ENCODE results near the gene ETHE1. TPM values are rescaled to one million over a fixed set of nuclear protein-coding genes. Genes with fewer than 3 reads are reported as not detected.

Gene ETHE1
- total RNA-seq, 2 donors from 2014 or later: 42.0 to 45.9 TPM

DNA sequence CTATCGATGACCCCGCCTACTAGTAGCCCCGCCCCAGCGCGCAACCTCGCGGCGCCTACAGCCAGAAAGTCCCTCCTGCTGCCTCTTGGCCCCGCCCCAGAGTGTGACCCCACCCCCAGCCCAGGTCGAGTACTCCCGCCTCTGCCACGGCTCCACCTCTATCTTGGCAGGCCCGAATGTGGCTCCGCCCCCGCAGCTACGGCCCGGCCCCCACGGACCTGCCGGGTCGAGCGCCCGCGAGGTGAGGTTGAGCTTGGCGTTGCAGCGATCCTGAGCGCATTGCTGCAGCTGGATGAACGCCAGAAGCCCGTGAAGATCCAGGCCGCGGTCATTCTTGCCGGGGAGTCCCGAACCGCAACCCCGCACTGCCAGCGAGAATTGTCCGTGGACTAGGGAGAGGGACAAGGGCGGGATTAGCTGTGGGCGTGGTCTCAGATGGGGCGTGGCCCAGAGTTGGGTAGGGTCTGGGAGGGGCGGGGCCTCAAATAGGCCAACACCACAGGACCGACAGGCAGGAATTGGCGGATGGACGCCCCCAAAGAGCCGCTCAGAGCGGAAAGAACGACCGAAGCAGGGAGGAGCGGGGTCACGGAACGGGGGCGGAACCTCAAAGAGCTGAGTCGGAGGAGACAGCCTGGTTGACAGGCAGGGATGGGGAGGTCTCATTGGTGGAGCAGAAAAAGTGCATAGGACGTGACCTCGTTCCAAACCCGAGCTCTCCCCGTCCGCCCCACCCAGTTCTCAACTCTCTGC, 63.4 kb downstream of the ETHE1 start:
- Histone ChIP-seq H3K27me3 (replicated peaks; ENCODE audit: insufficient read depth) (no peaks in the 10 kb centered on the region), H3K4me3 (peak overlapping the region; percentile 87), H3K36me3 (no peaks in the 10 kb centered on the region), H3K27ac (peak overlapping the region; percentile 76 to 82), H3K9me3 (no peaks in the 10 kb centered on the region), H3K4me1 (ENCODE audit: control insufficient read depth in 1 of 2, low read depth in 2 of 2) (peaks cover 7 to 20% of the 10 kb centered on the region in 2 donors)
- TF ChIP-seq, protein P1, sequence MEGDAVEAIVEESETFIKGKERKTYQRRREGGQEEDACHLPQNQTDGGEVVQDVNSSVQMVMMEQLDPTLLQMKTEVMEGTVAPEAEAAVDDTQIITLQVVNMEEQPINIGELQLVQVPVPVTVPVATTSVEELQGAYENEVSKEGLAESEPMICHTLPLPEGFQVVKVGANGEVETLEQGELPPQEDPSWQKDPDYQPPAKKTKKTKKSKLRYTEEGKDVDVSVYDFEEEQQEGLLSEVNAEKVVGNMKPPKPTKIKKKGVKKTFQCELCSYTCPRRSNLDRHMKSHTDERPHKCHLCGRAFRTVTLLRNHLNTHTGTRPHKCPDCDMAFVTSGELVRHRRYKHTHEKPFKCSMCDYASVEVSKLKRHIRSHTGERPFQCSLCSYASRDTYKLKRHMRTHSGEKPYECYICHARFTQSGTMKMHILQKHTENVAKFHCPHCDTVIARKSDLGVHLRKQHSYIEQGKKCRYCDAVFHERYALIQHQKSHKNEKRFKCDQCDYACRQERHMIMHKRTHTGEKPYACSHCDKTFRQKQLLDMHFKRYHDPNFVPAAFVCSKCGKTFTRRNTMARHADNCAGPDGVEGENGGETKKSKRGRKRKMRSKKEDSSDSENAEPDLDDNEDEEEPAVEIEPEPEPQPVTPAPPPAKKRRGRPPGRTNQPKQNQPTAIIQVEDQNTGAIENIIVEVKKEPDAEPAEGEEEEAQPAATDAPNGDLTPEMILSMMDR (IDR thresholded peaks at IDR 0.05): no peak
- peak; percentile 98 for DNase-seq (ENCODE audit: low spot score)
- peak; percentile 91 for ATAC-seq (ENCODE audit: insufficient number of reproducible peaks, low FRiP score, low read depth)

DNA sequence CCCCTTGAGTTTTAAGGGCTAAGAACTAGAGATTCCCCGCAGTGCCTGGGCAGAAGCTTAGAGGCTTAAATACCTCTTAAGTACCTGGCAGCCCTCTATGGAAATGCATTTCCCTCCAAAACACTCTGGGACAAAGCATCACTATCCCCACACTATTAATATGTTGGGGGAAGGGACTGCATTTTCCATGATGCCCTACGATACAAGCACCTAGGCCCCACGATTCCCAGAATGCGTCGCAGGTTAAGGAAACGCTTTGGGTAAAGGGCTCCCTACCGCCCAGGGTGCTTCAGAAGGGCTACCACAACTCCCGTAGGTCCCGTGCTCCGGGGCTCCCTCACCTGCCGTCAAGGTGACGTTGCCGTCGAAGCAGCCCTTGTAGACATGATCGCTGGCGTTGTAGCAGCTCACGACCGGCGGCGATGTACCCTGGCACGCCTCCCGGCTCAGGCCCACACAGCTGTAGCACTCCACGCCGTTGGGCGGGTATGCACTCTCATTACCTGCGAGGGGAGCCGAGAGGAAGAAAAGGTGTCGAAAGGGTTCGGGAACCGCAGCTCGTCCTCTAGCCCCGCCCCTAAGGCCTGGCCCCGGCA, 64.1 kb downstream of the ETHE1 start:
- Histone ChIP-seq H3K4me3 (peak overlapping the region; percentile 87), H3K9me3 (no peaks in the 10 kb centered on the region), H3K27me3 (replicated peaks; ENCODE audit: insufficient read depth) (no peaks in the 10 kb centered on the region), H3K27ac (peak overlapping the region in 1 of 2 donors; percentile 76), H3K36me3 (no peaks in the 10 kb centered on the region), H3K4me1 (ENCODE audit: control insufficient read depth in 1 of 2, low read depth in 2 of 2) (peaks cover 7 to 20% of the 10 kb centered on the region in 2 donors)
- ATAC-seq (ENCODE audit: insufficient number of reproducible peaks, low FRiP score, low read depth) (no peak), DNase-seq (ENCODE audit: low spot score) (no peak)
- TF ChIP-seq, protein P1 (IDR thresholded peaks at IDR 0.05): no peak

DNA sequence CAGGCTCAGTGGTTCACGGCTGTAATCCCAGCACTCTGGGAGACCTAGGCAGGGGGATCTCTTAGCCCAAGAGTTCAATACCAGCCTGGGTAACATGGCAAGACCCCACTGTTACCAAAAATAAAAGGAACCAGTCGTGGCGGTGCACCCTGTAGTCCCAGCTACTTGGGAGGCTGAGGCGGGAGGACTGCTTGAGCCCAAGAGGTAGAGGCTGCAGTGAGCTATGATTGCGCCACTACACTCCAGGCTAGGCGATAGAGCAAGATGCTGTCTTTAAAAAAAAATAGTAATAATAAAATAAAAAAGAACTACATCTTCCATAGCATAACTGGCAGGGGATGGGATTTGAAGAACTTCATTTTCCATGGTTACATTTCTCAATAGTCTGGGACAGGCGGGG, 64.6 kb downstream of the ETHE1 start:
- Histone ChIP-seq H3K36me3 (no peaks in the 10 kb centered on the region), H3K4me3 (no peak overlapping the region), H3K27me3 (replicated peaks; ENCODE audit: insufficient read depth) (no peaks in the 10 kb centered on the region), H3K4me1 (ENCODE audit: control insufficient read depth in 1 of 2, low read depth in 2 of 2) (peaks cover 7 to 20% of the 10 kb centered on the region in 2 donors), H3K9me3 (no peaks in the 10 kb centered on the region), H3K27ac (no peak overlapping the region)
- TF ChIP-seq, protein P1 (IDR thresholded peaks at IDR 0.05): no peak
- no peak for DNase-seq (ENCODE audit: low spot score)
- ATAC-seq (ENCODE audit: insufficient number of reproducible peaks, low FRiP score, low read depth): no peak

DNA sequence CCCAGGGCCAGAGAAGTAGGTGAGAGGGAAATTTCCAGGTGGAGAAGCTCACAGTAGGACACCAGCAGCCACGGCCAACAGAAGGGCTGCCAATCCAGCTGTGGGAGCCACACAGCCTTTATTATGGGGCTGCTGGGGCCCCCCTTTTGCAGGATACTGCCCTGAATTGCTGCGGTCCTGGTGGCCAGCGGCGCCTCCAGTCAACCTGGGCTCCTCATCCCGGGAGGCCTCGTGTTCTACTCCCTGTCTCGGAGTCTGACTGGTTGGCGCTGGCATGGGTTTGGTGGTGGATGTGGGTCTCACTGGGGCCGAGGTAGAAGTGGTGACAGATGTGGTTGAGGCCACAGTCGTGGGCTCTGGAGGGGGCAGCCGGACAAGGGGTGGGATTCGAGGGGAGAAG, 65.7 kb downstream of the ETHE1 start:
- Histone ChIP-seq H3K9me3 (no peaks in the 10 kb centered on the region), H3K4me3 (no peak overlapping the region), H3K27ac (no peak overlapping the region), H3K36me3 (no peaks in the 10 kb centered on the region), H3K27me3 (replicated peaks; ENCODE audit: insufficient read depth) (no peaks in the 10 kb centered on the region), H3K4me1 (ENCODE audit: control insufficient read depth in 1 of 2, low read depth in 2 of 2) (peaks cover 7 to 20% of the 10 kb centered on the region in 2 donors)
- TF ChIP-seq, protein P1 (IDR thresholded peaks at IDR 0.05): no peak
- ATAC-seq (ENCODE audit: insufficient number of reproducible peaks, low FRiP score, low read depth): no peak
- no peak for DNase-seq (ENCODE audit: low spot score)

DNA sequence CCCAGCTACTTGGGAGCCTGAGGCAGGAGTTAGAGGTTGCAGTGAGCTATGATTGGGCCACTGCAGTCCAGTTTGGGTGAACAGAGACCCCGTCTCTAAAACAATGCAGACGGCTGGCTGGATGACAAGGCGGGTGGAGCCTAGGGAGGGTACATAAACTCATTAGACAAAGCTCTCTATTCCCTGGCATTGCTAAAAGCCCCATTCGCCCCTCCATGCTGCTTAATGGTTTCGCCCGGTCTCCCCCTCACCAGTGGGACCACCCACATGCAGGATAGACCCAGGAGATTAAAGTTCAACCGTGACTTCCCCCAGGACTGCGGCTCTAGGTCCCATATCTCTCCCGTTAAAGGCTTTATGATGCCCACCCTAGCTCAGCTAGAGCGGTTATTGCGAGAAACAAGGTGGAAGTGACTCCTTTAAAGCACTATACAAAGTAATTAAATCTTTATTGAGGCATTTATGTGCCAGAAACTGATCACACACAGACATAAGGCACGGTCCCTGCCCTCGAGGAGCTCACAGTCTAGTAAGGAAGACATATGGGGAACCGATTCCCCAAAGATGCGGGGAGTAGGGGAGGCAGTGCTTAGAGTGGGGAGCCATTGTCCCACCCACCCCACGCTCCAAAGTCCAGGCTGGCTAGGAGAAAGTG, 66.5 kb downstream of the ETHE1 start:
- no peak for DNase-seq (ENCODE audit: low spot score)
- Histone ChIP-seq H3K27me3 (replicated peaks; ENCODE audit: insufficient read depth) (no peaks in the 10 kb centered on the region), H3K27ac (no peak overlapping the region), H3K4me1 (ENCODE audit: control insufficient read depth in 1 of 2, low read depth in 2 of 2) (peaks cover 7 to 20% of the 10 kb centered on the region in 2 donors), H3K9me3 (no peaks in the 10 kb centered on the region), H3K4me3 (no peak overlapping the region), H3K36me3 (no peaks in the 10 kb centered on the region)
- TF ChIP-seq, protein P1 (IDR thresholded peaks at IDR 0.05): no peak
- ATAC-seq (ENCODE audit: insufficient number of reproducible peaks, low FRiP score, low read depth): no peak
